ENCODE measurements around the gene SHISA7.
"Not testable (repeated sequence)": the region's sequence is repeated elsewhere in the genome, so short reads cannot be mapped to it uniquely, and the experiment has no call there.

Gene SHISA7

DNA sequence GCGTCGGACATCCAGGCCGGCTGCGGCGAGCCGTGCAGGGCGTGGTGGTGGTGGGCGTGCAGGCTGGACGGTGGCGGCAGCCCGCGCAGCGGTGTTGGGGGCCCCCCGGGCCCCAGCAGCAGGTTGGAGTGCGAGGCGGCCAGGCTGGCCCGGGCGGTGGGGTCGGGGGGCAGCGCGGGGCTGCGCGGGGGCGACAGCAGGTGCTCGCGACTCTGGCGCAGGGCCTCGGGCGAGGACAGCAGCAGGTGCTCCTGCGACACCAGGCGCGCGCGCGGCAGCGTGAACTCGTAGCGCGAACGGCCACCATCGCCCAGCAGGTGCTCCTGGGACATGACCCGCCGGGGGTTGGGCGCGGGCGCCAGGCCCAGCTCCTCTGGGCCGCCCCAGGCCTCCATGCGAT is 9.8 kb downstream of the SHISA7 start:
- no peak overlapping the region for H3K9ac ChIP-seq (ENCODE audit: low read depth in 1 of 2, low read length in 2 of 2)
- H3K9me3 ChIP-seq (ENCODE audit: control insufficient read depth in 1 of 2, low read length in 2 of 2), result no peaks in the 10 kb centered on the region
- no peak overlapping the region for H3K4me3 ChIP-seq (ENCODE audit: low read depth in 1 of 2, low read length in 2 of 2)
- H3K4me1 ChIP-seq (ENCODE audit: control insufficient read depth in 1 of 2, insufficient read depth in 2 of 2, low read length in 2 of 2), result no peaks in the 10 kb centered on the region
- no peaks in the 10 kb centered on the region for H3K36me3 ChIP-seq (ENCODE audit: control insufficient read depth in 1 of 2, insufficient read depth in 2 of 2, low read length in 2 of 2)
- H3K27ac ChIP-seq (ENCODE audit: low read depth, low read length), result no peak overlapping the region
- H3K27me3 ChIP-seq (ENCODE audit: control insufficient read depth in 1 of 2, insufficient read depth in 2 of 2, low read length in 2 of 2), result peaks cover 26 to 41% of the 10 kb centered on the region in 2 donors

GRCh38 chr19:55432241-55432959 is 10.7 kb downstream of the SHISA7 start:
- no peak overlapping the region for H3K9ac ChIP-seq (ENCODE audit: low read depth in 1 of 2, low read length in 2 of 2)
- H3K36me3 ChIP-seq (ENCODE audit: control insufficient read depth in 1 of 2, insufficient read depth in 2 of 2, low read length in 2 of 2), result no peaks in the 10 kb centered on the region
- no peak overlapping the region for H3K4me3 ChIP-seq (ENCODE audit: low read depth in 1 of 2, low read length in 2 of 2)
- H3K27ac ChIP-seq (ENCODE audit: low read depth, low read length), result no peak overlapping the region
- no peaks in the 10 kb centered on the region for H3K9me3 ChIP-seq (ENCODE audit: control insufficient read depth in 1 of 2, low read length in 2 of 2)
- peaks cover 25 to 42% of the 10 kb centered on the region in 2 donors for H3K27me3 ChIP-seq (ENCODE audit: control insufficient read depth in 1 of 2, insufficient read depth in 2 of 2, low read length in 2 of 2)
- no peaks in the 10 kb centered on the region for H3K4me1 ChIP-seq (ENCODE audit: control insufficient read depth in 1 of 2, insufficient read depth in 2 of 2, low read length in 2 of 2)

GRCh38 chr19:55431183-55431582 is 11.9 kb downstream of the SHISA7 start:
- Histone ChIP-seq H3K27ac (ENCODE audit: low read depth, low read length) (no peak overlapping the region), H3K9me3 (ENCODE audit: control insufficient read depth in 1 of 2, low read length in 2 of 2) (no peaks in the 10 kb centered on the region), H3K9ac (ENCODE audit: low read depth in 1 of 2, low read length in 2 of 2) (no peak overlapping the region), H3K36me3 (ENCODE audit: control insufficient read depth in 1 of 2, insufficient read depth in 2 of 2, low read length in 2 of 2) (no peaks in the 10 kb centered on the region), H3K4me1 (ENCODE audit: control insufficient read depth in 1 of 2, insufficient read depth in 2 of 2, low read length in 2 of 2) (no peaks in the 10 kb centered on the region), H3K27me3 (ENCODE audit: control insufficient read depth in 1 of 2, insufficient read depth in 2 of 2, low read length in 2 of 2) (peaks cover 25 to 36% of the 10 kb centered on the region in 2 donors), H3K4me3 (ENCODE audit: low read depth in 1 of 2, low read length in 2 of 2) (no peak overlapping the region)

- peaks cover 7 to 8% of the 10 kb centered on the region in 2 donors for H3K27me3 ChIP-seq (ENCODE audit: control insufficient read depth in 1 of 2, insufficient read depth in 2 of 2, low read length in 2 of 2)
- no peaks in the 10 kb centered on the region for H3K36me3 ChIP-seq (ENCODE audit: control insufficient read depth in 1 of 2, insufficient read depth in 2 of 2, low read length in 2 of 2)
- no peak overlapping the region for H3K27ac ChIP-seq (ENCODE audit: low read depth, low read length)
- H3K4me3 ChIP-seq (ENCODE audit: low read depth in 1 of 2, low read length in 2 of 2), result no peak overlapping the region
- H3K9me3 ChIP-seq (ENCODE audit: control insufficient read depth in 1 of 2, low read length in 2 of 2), result no peaks in the 10 kb centered on the region
- no peaks in the 10 kb centered on the region for H3K4me1 ChIP-seq (ENCODE audit: control insufficient read depth in 1 of 2, insufficient read depth in 2 of 2, low read length in 2 of 2)
- no peak overlapping the region for H3K9ac ChIP-seq (ENCODE audit: low read depth in 1 of 2, low read length in 2 of 2)
Observed at GRCh38 chr19:55426042-55426441, 17.1 kb downstream of the SHISA7 start.

- no peaks in the 10 kb centered on the region for H3K4me1 ChIP-seq (ENCODE audit: control insufficient read depth in 1 of 2, insufficient read depth in 2 of 2, low read length in 2 of 2)
- H3K4me3 ChIP-seq (ENCODE audit: low read depth in 1 of 2, low read length in 2 of 2), result no peak overlapping the region
- H3K27me3 ChIP-seq (ENCODE audit: control insufficient read depth in 1 of 2, insufficient read depth in 2 of 2, low read length in 2 of 2), result peaks cover 7 to 8% of the 10 kb centered on the region in 2 donors
- no peak overlapping the region for H3K27ac ChIP-seq (ENCODE audit: low read depth, low read length)
- H3K9ac ChIP-seq (ENCODE audit: low read depth in 1 of 2, low read length in 2 of 2), result no peak overlapping the region
- no peaks in the 10 kb centered on the region for H3K36me3 ChIP-seq (ENCODE audit: control insufficient read depth in 1 of 2, insufficient read depth in 2 of 2, low read length in 2 of 2)
- H3K9me3 ChIP-seq (ENCODE audit: control insufficient read depth in 1 of 2, low read length in 2 of 2), result no peaks in the 10 kb centered on the region
Observed at GRCh38 chr19:55424518-55424917, 18.6 kb downstream of the SHISA7 start.

DNA sequence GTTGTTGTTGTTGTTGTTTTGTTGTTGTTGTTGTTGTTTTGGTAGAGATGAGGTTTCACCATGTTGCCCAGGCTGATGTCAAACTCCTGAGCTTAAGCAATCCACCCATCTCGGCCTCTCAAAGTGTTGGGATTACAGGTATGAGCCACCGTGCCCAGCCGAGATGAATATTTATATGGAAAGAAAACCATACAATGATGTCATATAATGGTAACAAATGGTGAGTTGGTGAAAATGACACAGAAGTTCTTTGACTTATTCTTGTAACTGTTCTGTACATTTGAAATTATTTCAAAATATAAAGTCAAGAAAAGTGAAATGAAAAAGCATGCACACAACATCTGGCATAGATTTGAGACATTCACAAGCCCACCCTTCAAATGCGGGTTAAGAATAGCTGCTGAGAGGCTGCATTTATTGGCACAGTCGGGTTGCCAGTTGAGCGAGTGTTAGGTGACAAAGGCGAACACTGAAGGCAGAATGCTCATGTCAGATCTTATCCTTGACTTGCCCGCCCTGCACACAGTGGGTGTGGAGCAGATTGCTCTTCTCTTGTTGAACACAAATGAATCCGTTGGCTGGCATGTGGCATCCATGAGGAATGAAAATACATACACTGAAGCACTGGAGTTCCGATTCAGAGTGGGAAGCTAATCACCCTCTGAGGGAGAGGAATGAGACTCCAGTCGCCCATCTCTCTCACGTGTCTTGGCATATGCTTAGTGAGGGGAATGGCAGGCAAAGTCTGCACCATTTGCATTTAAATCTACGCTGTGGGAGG is 19.7 kb downstream of the SHISA7 start:
- Histone ChIP-seq H3K4me3 (ENCODE audit: low read depth in 1 of 2, low read length in 2 of 2) (no peak overlapping the region), H3K9ac (ENCODE audit: low read depth in 1 of 2, low read length in 2 of 2) (no peak overlapping the region), H3K9me3 (ENCODE audit: control insufficient read depth in 1 of 2, low read length in 2 of 2) (no peaks in the 10 kb centered on the region), H3K36me3 (ENCODE audit: control insufficient read depth in 1 of 2, insufficient read depth in 2 of 2, low read length in 2 of 2) (no peaks in the 10 kb centered on the region), H3K4me1 (ENCODE audit: control insufficient read depth in 1 of 2, insufficient read depth in 2 of 2, low read length in 2 of 2) (no peaks in the 10 kb centered on the region), H3K27me3 (ENCODE audit: control insufficient read depth in 1 of 2, insufficient read depth in 2 of 2, low read length in 2 of 2) (peaks cover under 1 to 2% of the 10 kb centered on the region in 2 donors), H3K27ac (ENCODE audit: low read depth, low read length) (no peak overlapping the region)

DNA sequence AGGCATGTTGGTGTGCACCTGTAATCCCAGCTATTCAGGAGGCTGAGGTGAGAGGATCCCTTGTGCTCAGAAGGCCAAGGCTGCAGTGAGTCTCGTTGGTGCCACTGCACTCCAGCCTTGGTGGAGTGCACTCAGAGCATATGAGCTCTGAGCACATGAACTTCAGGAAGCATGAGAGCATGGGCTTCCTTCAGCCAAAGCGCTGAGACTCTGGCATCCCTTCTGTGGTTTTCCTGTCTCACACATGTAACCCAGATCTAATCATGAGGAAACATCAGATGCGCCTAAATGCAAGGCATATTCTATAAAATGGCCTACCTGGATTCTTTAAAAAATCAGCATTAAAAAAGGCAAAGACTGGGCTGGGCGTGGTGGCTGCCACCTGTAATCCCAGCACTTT is 21.8 kb downstream of the SHISA7 start:
- not testable (repeated sequence) for H3K9ac ChIP-seq (ENCODE audit: low read depth in 1 of 2, low read length in 2 of 2); H3K4me1 ChIP-seq (ENCODE audit: control insufficient read depth in 1 of 2, insufficient read depth in 2 of 2, low read length in 2 of 2); H3K9me3 ChIP-seq (ENCODE audit: control insufficient read depth in 1 of 2, low read length in 2 of 2); H3K4me3 ChIP-seq (ENCODE audit: low read depth in 1 of 2, low read length in 2 of 2); H3K27ac ChIP-seq (ENCODE audit: low read depth, low read length); H3K27me3 ChIP-seq (ENCODE audit: control insufficient read depth in 1 of 2, insufficient read depth in 2 of 2, low read length in 2 of 2); H3K36me3 ChIP-seq (ENCODE audit: control insufficient read depth in 1 of 2, insufficient read depth in 2 of 2, low read length in 2 of 2)

DNA sequence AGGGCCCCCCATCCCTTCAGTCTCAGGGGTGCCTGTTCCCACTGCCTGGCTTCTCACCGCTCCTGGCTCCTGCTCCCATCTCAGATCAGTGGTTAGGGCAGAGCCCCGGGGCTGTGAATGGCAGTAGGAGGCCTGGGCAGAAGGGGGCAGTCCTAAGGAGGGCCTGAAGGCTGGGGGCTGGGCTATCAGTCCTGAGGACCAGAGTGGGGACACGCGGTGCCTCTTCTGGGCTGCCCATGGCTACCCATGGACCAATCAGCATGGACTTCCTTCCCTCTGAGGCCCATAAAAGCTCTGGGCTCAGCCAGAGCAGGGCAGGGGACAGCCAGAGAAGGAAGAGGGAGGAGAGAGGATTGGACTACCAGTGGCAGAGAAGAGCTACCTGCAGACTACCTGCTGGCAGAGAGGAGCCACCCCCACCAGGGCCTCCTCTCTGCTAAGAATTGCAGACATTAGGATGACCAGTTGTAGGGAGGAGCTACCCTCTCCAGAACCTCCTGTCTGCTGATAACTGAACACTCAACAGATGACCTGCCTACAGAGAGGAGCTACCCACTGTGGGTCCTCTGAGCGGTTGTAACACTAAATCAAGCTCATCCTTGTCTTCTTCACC is 23.4 kb downstream of the SHISA7 start:
- H3K9ac ChIP-seq (ENCODE audit: low read depth in 1 of 2, low read length in 2 of 2), result no peak overlapping the region
- no peak overlapping the region for H3K27ac ChIP-seq (ENCODE audit: low read depth, low read length)
- no peak overlapping the region for H3K4me3 ChIP-seq (ENCODE audit: low read depth in 1 of 2, low read length in 2 of 2)
- peaks cover 0 to 2% of the 10 kb centered on the region in 2 donors for H3K4me1 ChIP-seq (ENCODE audit: control insufficient read depth in 1 of 2, insufficient read depth in 2 of 2, low read length in 2 of 2)
- H3K9me3 ChIP-seq (ENCODE audit: control insufficient read depth in 1 of 2, low read length in 2 of 2), result no peaks in the 10 kb centered on the region
- H3K27me3 ChIP-seq (ENCODE audit: control insufficient read depth in 1 of 2, insufficient read depth in 2 of 2, low read length in 2 of 2), result no peaks in the 10 kb centered on the region
- H3K36me3 ChIP-seq (ENCODE audit: control insufficient read depth in 1 of 2, insufficient read depth in 2 of 2, low read length in 2 of 2), result no peaks in the 10 kb centered on the region

DNA sequence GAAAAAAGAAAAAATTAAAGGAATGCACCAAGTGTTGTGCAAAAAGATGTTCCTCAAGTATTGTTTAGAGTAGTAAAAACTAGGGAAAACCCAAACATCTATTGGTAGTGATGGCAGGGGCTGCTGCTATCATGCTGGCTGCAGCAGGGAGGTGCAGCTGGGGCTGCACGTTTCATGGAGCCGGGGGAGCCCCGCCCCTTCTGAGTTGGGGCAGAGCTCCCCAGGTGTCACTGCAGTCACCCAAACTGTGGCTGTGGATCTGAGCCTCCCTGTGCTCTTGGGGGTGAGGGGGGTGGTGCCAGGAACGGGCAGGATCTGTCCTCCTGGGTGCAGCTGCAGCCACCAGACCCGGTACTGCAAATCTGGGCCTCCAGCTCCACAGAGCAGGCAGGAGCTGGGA is 24.0 kb downstream of the SHISA7 start:
- H3K4me3 ChIP-seq (ENCODE audit: low read depth in 1 of 2, low read length in 2 of 2), result no peak overlapping the region
- no peak overlapping the region for H3K9ac ChIP-seq (ENCODE audit: low read depth in 1 of 2, low read length in 2 of 2)
- H3K4me1 ChIP-seq (ENCODE audit: control insufficient read depth in 1 of 2, insufficient read depth in 2 of 2, low read length in 2 of 2), result peaks cover 0 to 2% of the 10 kb centered on the region in 2 donors
- no peaks in the 10 kb centered on the region for H3K9me3 ChIP-seq (ENCODE audit: control insufficient read depth in 1 of 2, low read length in 2 of 2)
- no peaks in the 10 kb centered on the region for H3K27me3 ChIP-seq (ENCODE audit: control insufficient read depth in 1 of 2, insufficient read depth in 2 of 2, low read length in 2 of 2)
- H3K36me3 ChIP-seq (ENCODE audit: control insufficient read depth in 1 of 2, insufficient read depth in 2 of 2, low read length in 2 of 2), result no peaks in the 10 kb centered on the region
- H3K27ac ChIP-seq (ENCODE audit: low read depth, low read length), result no peak overlapping the region

DNA sequence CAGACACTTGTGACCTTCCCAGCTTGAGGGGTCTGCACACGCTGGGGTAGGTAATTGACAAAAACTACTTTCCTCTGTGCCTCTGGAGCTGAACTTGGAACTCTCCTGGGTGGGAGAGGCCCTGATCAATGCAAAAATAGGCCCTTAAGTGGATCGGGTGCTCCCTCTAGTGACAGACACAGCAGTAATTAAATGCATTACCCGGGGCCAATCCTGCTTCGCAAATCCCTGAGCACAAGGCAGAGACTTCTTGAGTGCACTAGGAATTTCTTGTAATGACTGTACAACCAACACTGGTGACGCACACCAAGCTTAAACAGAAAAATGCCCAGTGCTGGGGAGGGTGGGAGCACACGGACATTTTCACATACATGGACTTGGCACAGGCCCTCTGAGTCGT is 24.9 kb downstream of the SHISA7 start:
- no peak overlapping the region for H3K27ac ChIP-seq (ENCODE audit: low read depth, low read length)
- no peak overlapping the region for H3K9ac ChIP-seq (ENCODE audit: low read depth in 1 of 2, low read length in 2 of 2)

More for the DNA sequence above, 24.9 kb downstream of the SHISA7 start:
- H3K4me3 ChIP-seq (ENCODE audit: low read depth in 1 of 2, low read length in 2 of 2), result no peak overlapping the region
- no peaks in the 10 kb centered on the region for H3K36me3 ChIP-seq (ENCODE audit: control insufficient read depth in 1 of 2, insufficient read depth in 2 of 2, low read length in 2 of 2)
- no peaks in the 10 kb centered on the region for H3K27me3 ChIP-seq (ENCODE audit: control insufficient read depth in 1 of 2, insufficient read depth in 2 of 2, low read length in 2 of 2)
- H3K9me3 ChIP-seq (ENCODE audit: control insufficient read depth in 1 of 2, low read length in 2 of 2), result no peaks in the 10 kb centered on the region
- peaks cover 0 to 2% of the 10 kb centered on the region in 2 donors for H3K4me1 ChIP-seq (ENCODE audit: control insufficient read depth in 1 of 2, insufficient read depth in 2 of 2, low read length in 2 of 2)
